GM10266 (cell line): ENCODE data around the gene PRDM2.

Source experiments
- DNase-seq: peaks from one replicate; pipeline ENCODE4 v3.0.0; 2012; ENCODE audit errors: extremely low spot score
- TF ChIP-seq, protein P1 (sequence below): IDR thresholded peaks from 2 replicates; pipeline ENCODE4 v1.5.1; 2012; ENCODE audit warnings: mild to moderate bottlenecking, low read depth; ENCODE audit not compliant: control insufficient read depth, insufficient read depth; ENCODE audit errors: missing control alignments

The PRDM2 gene, protein sequence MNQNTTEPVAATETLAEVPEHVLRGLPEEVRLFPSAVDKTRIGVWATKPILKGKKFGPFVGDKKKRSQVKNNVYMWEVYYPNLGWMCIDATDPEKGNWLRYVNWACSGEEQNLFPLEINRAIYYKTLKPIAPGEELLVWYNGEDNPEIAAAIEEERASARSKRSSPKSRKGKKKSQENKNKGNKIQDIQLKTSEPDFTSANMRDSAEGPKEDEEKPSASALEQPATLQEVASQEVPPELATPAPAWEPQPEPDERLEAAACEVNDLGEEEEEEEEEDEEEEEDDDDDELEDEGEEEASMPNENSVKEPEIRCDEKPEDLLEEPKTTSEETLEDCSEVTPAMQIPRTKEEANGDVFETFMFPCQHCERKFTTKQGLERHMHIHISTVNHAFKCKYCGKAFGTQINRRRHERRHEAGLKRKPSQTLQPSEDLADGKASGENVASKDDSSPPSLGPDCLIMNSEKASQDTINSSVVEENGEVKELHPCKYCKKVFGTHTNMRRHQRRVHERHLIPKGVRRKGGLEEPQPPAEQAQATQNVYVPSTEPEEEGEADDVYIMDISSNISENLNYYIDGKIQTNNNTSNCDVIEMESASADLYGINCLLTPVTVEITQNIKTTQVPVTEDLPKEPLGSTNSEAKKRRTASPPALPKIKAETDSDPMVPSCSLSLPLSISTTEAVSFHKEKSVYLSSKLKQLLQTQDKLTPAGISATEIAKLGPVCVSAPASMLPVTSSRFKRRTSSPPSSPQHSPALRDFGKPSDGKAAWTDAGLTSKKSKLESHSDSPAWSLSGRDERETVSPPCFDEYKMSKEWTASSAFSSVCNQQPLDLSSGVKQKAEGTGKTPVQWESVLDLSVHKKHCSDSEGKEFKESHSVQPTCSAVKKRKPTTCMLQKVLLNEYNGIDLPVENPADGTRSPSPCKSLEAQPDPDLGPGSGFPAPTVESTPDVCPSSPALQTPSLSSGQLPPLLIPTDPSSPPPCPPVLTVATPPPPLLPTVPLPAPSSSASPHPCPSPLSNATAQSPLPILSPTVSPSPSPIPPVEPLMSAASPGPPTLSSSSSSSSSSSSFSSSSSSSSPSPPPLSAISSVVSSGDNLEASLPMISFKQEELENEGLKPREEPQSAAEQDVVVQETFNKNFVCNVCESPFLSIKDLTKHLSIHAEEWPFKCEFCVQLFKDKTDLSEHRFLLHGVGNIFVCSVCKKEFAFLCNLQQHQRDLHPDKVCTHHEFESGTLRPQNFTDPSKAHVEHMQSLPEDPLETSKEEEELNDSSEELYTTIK (N-terminal part only)

DNA sequence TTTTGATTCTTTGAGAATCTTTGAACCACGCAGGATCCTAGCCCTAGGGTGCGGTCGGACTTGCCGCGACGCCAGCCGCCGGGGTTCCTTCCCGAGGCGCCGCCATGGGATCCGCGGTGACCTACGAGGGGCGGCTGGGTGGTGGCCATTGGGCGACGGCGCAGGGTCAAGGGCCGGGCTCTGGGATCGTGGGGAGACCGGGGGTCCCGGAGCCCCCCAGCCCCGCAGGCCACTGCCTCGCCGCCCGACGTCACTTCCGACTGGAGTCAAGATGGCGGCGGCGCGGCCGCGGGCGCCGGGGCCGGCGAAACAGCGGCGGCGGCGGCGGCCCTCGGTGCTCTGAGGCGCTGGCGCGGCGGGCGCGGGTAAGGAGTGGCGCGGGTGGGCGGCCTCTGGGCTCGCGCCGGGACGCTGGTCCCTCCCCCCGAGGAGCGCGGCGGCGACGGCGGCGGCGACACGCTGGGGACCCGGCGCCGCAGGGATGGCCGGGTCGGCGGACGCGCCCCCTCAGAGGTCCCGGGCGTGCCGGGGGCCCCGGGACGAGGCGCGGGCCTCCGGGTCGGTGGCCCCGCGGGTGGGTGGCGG, at the start of gene PRDM2:
TSS of gene PRDM2 (plus strand) at position 253 of the 585 bp plus-strand sequence. CDS start 15,418 bp downstream, outside the sequence.
- DNase-seq: peak; percentile 81
- TF ChIP-seq, protein P1, sequence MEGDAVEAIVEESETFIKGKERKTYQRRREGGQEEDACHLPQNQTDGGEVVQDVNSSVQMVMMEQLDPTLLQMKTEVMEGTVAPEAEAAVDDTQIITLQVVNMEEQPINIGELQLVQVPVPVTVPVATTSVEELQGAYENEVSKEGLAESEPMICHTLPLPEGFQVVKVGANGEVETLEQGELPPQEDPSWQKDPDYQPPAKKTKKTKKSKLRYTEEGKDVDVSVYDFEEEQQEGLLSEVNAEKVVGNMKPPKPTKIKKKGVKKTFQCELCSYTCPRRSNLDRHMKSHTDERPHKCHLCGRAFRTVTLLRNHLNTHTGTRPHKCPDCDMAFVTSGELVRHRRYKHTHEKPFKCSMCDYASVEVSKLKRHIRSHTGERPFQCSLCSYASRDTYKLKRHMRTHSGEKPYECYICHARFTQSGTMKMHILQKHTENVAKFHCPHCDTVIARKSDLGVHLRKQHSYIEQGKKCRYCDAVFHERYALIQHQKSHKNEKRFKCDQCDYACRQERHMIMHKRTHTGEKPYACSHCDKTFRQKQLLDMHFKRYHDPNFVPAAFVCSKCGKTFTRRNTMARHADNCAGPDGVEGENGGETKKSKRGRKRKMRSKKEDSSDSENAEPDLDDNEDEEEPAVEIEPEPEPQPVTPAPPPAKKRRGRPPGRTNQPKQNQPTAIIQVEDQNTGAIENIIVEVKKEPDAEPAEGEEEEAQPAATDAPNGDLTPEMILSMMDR: no peak

DNA sequence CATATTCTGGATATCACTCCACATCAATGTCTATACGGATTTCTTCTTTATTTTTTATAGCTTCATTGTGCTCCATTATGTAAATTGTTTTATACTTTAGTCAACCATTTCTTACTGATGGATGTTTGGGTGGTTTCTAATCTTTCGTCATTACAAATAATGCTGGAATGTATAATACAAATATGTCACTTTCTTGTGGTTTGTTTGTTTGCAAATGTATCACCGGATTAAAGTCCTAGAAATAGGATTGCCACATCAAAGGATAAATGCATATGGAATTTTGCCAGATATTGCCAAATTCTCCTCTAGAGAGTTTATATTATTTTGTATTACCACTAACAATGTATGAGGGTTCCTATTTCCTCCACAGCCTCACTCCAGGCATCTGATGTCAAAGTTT, 48.7 kb upstream of the PRDM2 start:
- DNase-seq: no peak
- TF ChIP-seq, protein P1: no peak

- DNase-seq: no peak
- TF ChIP-seq, protein P1: no peak
Measured at GRCh38 chr1:13652238-13652637, 47.8 kb upstream of the PRDM2 start.

DNA sequence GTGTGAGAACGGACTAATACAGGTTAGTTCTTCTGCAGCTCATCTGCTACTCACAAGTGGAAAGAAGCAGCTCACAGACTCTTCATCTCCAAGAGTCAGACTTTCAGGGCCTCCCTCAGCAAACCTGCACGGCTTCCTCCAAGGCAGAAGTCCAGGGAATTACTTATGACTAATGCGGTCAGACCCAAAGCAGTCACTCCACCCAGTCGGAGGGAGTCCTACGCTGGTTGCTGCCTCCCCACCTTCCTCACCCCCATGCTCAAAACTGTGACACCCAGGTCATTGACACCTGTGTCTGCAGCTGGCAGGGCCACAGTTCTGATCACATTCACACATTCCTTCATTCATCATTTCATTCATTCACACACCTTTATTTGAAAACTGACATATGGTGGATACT, 38.4 kb upstream of the PRDM2 start:
- TF ChIP-seq, protein P1: no peak
- DNase-seq: no peak

DNA sequence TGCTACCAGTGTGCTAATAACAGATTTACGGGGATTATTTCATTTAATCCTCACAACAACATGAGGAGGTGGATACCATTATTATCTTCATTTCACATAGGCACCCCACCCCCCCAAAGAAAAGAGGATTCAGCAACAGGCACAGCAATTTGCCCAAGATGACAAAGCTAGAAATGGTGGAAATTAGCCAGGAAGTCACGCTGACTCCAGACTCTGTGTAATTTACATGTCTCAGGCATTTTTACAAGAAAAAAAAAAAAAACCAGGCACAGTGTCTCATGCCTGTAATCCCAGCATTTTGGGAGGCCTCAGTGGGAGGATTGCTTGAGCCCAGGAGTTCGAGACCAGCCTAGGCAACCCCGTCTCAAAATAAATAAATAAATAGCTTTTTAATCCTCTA, 37.5 kb upstream of the PRDM2 start:
- no peak for DNase-seq
- TF ChIP-seq, protein P1: no peak

DNA sequence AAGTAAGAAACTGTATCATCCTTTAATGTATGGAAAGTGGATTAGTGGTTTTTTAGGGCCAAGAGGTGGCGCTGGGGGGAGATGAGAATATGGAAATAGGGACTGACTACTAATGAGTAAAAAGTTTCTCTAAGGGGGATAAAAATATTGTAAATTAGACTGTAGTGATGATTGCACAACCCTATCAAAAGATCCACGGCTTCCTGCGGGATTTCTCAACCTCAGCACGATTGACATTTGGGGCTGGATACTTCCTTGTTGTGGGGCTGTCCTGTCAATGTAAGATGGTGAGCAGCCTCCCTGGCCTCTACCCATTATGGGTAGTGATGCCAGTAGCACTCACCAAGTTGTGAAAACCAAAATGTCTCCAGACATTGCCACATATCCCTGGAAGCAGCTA, 36.0 kb upstream of the PRDM2 start:
- no peak for DNase-seq
- TF ChIP-seq, protein P1: peak; percentile 19
